GM19023 (cell line): ENCODE results near the gene NTNG1.
"Not testable (repeated sequence)": the region's sequence is repeated elsewhere in the genome, so short reads cannot be mapped to it uniquely, and the experiment has no call there.

Experiments
- ATAC-seq: cut with Tn5 transposase; IDR thresholded peaks from one replicate; pipeline ENCODE4 v1.9.1; 2021; ENCODE audit warnings: mild to moderate bottlenecking, moderate library complexity; ENCODE audit not compliant: unreplicated experiment

NTNG1 gene

DNA sequence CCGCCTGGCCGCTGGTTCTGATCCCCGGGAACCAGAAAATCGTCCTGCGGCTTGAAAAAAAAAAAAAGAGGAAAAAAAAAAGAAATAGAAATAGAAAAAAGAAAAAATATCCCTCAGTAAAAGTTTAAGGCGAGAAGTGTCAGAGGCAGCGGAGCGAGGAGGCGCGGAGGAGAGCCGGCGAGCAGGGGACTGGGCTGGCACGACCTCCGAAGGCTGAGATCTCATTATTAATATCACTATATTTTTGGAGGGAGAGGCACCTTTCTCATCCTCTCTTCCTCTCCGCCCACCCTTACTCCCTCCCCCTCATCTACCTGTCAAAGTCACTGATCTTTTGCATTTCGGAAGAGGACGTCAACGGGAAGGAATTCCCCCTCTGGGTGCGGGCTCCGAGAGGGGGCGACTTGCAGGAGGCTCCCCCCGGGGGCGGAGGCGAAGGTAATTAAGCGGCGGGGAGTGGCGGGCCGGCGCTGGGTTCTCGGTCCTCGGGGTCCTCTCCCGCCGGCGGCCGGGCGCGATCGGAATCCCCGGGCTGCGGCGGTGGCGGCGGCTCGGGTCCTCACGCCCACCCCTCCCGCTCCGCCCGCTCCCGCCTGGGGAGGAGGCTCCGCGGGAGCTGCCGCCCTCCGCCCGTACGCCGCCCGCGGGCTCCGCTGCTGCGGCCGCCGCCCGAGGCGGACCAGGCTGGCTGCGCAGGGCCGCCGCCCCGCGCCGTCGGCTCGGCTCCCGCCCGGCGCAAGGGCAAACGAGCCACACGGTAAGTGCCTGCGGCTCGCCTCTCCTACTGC, at the start of gene NTNG1:
TSS of gene NTNG1 (plus strand) at position 337 of the 788 bp plus-strand sequence.
- ATAC-seq = peak; percentile 37

DNA sequence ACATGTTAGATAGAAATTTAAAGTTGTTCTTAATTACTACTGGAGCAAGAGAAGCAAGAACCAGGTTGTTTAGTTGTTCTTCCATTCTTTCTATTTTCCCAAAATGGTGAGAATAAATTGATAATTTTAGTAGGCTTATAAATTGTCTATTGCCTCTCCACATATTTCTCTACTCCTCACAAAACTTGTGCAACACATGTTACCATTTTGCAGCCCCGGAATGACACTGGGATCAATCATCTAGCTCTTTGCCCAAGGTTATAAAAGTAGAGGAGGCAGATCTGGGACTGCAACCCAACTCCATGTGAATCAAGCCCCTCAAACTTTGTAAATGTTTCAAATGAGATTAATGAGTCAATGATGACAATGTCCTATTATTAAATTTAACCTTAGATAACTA, 49.4 kb upstream of the NTNG1 start:
- no peak for ATAC-seq

DNA sequence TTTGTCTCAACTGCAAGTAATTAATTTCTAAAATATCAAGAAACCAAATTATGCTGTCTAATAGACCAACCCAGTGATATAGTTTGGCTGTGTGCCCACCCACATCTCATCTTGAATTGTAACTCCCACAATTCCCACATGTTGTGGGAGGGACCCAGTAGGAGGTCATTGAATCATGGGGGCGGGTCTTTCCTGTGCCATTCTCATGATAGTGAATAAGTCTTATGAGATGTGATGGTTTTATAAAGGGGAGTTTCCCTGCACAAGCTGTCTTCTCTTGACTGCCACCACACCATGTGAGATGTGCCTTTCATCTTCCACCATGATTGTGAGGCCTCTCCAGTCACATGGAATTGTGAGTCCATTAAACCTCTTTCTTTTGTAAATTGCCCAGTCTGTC, 47.4 kb upstream of the NTNG1 start:
- ATAC-seq = not testable (repeated sequence)

DNA sequence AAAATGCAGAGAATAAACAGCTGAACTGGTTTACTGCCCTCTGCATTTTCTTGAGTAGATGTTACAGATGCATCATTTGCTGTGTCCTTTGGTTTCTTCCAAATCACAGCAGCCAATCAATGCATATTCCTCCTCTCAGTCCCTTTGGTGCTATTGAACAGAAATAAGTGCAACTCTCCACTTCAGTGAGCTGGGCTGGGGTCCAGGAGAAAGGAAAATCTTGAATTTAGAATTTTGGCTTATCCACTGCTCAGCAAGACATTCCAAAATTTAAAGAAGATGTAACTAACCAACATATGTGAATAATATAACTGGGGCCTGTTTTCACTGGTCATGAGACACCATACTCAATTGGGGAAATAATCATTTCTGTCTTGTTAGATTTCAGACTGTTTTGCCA, 45.2 kb upstream of the NTNG1 start:
- ATAC-seq = no peak

DNA sequence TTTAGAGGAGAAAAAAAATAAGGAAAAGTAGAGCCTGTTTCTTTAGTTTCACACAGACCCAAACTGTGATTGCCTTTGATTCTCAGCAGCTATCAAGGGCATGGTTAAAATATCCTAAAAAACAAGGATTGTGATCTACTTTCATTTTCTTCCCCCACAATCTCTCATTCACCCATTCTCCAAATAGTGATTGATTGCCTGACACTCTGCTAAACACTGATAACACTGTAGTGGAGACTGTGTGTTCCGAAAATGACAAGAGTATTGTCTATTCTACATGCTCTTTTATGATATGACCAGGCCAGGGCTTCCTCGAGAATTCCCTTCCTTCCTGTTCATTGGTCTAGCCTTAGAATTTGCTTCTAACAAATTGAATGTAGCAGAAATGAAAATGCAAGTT, 44.1 kb upstream of the NTNG1 start:
- ATAC-seq = no peak

DNA sequence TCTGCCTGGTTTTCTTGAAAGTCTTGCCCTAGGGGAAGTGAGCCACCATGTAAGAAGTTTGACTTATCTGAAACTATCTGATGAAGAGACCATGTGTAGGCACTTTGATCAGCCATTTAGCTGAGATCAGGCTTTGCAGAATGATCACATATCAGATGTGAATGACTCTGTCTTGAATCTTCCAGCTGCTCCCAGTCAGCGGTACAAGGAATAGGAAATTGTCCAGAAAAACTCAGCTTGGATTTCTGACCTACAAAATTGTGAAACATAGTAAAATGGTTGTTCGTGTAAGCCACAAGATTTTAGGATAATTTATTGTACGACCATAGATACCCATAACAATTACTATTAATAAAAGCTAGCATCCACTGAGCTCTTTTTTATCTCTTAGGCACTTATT, 41.9 kb upstream of the NTNG1 start:
- no peak for ATAC-seq

DNA sequence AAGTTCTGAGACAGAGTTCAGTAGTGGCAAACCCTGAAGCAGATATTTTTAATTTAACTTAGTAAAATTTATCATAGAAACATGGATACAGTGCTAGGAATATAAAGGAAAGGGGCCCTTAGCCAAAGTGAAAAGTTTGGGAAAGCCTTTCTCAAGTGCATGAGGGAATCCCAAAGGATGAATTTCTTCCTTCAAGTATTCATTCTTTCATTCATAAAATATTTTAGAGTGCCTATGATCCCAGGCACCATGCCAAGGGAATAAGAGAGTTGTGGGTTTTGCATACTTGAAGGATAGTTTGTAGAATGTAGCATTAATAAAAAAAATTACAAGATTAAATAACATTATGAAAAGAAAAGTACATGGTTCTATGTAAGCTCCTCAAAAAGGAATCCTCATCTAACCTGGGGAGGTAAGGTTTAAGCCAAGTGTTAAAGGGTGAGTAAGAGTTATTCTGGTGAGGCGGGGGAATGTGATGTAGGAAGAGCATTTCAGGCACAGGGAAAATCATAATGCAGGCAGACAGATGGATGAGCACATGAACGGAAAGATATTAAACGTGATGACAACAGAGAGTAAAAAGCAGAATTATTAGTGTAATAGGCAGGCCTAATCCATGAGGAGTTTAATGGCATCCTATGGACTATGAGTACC, 40.4 kb upstream of the NTNG1 start:
- no peak for ATAC-seq

DNA sequence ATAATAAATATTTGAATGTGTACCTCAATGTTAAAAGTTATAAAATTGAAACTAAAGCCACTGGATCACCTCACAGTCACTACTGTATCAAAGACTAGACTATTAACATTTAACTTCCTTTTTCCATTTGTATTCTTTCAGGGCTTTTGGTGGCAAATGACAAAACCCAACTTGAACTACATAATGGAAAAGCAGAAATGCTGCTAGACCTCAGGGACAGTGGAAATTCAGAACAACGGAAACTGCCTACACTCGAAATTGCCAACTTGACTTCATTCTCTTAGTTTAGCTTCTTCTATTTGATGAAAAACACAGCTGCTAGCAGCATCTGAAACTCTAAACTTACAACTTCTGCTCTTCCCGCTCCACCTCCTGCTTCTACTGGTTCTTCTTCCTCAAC, 34.9 kb upstream of the NTNG1 start:
- ATAC-seq = no peak

DNA sequence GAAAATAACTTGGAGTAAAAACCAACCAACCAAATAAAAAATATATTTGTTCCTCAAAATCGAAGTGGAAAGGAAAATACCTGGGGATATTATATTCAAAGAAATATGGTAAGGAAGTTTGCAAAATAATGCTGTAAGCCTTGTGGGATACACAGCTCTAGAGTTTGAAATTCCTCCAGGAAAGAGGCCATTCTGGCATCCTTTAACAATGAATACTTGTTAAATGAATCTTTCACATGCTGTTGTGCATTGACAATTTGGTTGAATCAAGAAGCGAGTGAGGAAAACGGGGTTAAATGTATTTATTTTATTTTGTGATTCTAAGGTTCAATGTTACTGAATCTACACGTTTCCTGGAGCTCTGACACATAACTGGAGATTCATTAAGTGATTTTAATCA, 30.5 kb upstream of the NTNG1 start:
- ATAC-seq = no peak

DNA sequence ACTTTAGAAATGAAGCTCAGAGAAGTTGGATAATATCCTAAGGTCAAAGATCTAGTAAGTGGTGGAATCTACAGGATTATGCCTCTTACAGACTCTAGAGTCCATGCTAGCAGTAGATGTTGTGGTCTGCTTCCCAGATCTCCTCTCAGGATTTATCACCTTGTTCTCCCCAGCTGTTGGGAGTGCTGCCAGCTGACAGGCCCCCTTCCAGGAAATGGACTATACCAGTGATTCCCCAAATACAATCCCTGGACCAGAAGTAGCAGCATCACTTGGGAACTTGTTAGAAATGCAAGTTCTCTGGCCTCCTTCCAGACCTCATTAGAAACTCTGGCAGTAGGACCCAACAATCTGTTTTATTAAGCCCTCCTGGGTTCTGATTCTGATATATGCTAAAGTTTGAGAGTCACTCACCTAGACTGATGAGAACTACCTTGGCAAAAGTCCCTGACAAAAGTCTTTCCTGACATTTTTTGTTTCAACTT, 24.5 kb upstream of the NTNG1 start:
- ATAC-seq = no peak

DNA sequence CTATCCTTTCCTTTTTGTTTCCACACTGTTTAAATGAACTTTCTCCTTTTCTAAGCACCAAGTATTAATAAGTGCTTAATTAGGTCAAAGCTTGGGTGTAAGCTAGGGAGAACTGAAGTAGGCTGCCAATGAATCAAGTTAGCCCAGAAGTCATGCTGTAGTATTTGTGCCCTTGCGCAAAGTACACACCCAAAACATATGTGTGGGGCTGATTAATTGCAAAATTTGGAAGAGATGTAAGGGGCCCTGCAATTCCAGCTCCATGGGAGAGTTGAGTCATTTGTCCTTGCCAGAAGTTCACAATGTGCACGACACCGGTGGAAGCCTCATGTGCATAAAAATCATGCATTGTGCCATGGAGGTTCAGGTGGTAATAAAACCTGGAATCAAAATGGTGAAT, 18.6 kb upstream of the NTNG1 start:
- ATAC-seq = no peak

DNA sequence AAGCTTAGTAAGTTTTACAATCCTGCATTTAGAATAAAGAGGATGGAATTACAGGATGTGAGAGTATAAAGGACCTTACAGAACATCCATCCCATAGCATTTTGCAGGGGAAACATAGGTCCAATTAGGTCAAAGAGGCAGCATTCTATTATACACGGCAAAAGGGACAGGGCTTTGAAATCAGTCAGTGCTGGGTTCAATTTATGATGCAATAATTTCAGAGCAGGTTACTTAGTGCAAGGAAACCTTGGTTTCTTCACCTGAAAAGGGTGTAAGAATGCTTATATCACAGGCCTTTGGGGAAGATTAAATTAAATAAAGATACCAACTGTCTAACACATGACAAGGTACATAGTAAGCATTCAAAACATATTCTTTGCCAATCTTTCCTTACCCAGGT, 17.1 kb upstream of the NTNG1 start:
- no peak for ATAC-seq

DNA sequence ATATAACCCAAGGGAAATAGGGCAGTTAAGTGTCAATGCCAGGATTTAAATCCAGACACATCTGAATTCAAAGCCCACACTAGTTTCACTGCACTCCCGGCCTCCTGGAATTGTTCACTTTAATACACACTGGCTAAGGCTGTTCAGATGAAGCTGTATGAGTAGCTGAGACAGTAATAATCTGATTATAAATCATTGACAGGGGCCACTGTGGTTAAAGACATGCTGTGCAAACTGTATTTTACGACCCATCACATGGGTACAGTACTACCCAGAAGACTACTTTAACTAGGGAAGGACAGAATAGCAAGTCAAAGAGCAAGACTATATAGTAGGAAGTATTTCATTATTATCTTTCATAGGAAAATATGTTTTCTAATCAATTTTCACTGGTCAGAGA, 16.1 kb upstream of the NTNG1 start:
- no peak for ATAC-seq

DNA sequence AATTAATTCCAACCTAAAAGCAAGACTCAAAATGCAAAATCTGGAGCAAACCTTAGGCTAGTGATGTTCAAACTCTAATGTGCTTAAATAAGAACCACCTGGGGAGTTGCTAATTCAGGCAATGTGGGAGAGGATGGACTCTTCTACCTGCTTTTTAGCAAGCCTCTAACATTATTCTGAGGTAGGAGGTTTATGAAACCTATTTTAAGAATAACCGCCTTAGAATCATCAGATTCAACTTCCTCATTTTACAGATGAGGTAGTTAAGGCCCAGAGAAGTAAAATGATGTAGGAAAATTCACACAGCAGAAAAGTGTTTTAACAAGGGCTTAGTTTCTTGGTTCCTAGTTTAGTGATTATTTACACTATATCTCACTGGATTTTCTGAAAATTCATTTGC, 8.6 kb upstream of the NTNG1 start:
- ATAC-seq = peak; percentile 39

DNA sequence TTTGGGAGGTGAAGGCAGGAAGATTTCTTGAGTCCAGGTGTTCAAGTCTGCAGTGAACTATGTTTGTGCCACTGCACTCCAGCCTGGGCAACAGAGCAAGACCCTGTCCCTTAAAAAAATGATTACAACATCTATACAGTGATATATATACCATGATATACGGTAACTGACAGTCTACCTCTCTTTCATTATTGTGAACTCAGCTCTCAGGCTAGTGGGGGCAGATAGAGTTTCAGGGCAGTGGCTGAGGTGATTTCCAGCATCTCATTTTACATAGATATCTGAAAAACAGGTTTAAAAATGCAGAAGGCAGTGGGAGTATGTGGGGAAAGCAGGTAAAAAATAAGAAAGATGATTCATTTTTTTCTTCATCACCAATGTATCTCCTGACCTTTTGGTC, 8.1 kb upstream of the NTNG1 start:
- peak; percentile 76 for ATAC-seq

DNA sequence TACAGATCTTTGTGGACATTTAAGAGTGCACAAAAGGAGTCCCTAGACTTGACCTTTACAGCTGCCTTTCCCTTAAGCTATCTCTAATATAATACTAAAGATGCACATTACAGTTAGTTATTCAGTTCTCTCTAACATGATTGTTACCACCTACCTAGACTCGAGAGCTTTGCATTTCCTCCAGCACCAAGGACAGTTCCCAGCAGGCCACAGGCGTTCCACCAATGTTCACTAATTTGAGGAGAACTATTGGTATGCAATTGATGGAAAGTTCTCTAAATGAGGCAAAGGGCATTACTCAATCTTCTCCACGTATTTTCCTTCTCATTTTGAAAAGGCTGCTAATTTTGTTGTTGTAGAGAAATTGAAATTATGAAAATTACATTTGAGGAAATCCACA, 5.4 kb upstream of the NTNG1 start:
- no peak for ATAC-seq

DNA sequence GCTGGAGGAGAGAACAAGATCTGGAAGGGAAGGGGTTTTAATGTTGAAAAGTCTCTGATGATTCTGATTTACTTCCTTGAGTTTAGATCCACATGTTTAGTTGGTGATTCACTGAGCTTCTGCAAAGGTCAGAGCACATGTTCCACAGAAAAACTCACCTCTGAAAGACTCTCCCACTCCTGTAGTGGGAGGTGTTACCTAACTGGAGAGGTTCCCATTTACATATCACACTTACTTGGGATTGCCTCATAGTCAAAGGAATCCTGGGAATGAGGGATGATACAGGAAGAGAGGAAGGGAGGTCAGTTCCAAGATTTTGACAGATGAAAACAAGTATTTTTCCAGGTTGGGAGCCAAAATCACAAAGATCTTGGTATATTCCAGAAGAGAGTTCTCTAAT, 2.7 kb upstream of the NTNG1 start:
- ATAC-seq = no peak

DNA sequence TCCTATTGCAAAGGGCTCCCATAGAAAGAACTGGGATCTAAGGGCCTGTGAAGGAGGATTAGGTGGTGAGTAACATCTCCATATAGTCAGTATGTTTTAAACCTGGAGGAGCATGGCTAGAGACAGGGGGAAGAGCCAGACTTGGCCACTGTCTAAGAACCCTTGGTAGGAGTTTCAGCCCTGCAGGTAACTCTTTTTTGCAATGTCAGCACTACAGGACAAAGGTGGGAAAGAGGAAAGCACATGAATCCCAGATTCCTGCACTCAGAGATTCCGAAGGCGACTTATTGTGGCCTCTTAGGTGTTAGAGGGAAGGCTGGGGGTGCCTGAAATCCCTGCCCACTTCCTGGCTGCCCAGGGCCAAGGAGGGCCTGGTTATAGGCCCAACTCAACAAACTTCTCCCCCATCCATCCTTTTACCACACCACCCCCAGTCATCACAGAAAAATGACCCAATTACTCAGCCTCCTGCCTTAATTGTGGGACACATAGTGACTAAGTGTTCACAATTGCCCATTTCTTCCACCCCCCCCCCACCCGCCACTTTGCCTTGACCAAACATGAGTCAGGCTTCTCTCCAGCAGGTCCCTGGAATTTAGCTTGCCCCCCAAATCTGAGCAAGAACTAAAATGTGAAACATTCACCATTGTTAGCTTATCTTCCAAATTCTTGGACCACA, 1.9 kb upstream of the NTNG1 start:
- no peak for ATAC-seq

DNA sequence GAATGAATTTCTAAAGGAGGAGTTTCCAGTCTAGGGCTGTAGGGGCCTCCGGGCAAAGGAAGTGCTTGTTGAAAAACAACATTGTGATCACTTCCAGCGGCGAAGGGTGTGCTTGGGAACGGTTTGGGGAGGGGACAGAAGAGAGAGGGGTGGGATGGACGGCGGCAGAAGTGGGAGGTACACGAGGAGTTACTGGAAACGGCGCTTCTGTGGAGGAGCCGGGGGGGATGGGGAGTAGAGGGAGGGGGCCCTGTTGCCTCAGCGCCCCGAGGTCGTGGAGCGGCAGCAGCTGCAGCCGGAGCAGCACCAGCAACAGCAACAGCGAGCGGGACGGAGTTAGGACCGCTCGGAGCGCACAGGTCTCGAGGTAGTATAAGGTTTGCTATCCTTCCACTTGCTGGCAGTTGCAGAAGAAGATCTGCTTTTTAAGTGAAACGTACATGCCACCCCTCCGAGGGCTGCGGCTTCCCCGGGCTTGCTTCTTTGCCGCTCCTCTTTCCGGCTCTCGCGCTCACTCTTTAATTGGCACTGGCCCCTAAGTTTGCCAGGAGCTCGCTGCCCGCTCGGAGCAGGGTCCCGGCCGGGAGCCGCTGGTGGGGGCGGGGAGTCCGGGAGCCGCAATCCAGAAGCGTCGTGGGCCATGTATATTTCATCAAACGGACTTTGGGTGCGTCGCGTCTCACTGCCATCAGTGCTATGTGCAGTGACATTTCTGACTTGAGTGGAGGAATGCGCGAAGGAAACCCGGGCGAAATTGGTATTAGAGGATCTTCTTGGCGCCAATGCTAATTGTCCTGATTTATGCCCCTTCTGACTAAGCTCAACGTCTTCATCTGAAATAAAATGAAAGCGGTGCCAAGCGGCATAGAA, 771 bp upstream of the NTNG1 start:
- ATAC-seq = peak; percentile 46

DNA sequence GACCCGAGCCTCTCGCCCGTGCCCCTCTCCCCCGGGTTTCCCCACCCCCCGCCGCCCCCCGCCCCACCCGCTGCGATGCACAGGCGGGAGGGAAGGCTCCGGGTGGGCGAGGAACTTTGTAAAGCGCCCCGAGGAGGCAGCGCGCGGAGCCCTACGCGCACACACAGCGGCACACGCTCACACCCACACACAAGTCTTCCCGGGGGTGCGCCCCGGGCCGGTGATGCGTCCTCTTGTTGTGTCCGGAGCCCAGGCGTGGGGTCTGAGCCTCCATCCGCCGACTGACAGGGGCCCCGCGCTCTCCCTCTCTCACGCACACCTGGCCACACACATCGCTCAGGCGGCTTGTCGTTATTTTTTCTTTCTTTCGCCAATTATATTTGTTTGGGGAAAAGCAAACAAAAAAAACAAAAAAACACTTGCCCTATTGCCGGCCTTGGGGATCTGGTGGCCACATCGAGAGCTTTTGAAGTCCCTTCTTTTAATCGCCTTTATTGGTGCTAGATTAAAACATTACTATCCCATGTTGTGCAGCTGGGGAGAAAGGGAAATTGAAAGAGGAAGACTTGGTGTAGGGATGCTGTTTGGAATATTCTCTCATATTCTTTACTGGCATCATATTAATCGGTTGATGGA, 770 bp downstream of the NTNG1 start:
- peak; percentile 47 for ATAC-seq

DNA sequence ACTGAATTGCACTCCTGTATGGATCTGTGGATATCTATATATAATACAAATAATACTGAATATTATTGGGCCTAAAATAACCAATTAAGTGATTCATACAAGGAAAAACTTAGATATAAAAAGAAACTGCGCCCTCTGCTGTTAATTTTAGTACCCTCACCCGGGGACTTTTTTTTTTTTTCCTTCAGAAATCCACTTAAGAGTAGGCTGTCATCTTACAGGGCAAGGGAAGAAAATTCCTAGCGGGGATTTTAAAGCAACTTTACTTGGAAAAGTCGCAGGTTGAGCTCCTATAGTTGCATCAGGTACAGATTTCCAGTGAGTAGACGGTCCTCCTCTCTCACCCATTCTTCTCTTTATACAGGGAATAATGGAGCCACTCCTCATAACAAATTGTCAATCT, 1.3 kb downstream of the NTNG1 start:
- ATAC-seq = no peak
